ENCODE results near the gene TEPSIN. TPM values are rescaled to one million over a fixed set of nuclear protein-coding genes. Genes with fewer than 3 reads are reported as not detected.

The TEPSIN gene
- total RNA-seq, 4 donors from 2014 or later, result 37.9 to 82.2 (median 64.9) TPM

GRCh38 chr17:81247339-81247990 lies 8.6 kb upstream of the TEPSIN start:
- intact Hi-C loops (cut with DNase I), result no loop called here
- Histone ChIP-seq H3K4me3 (replicated peaks in 1 of 3) (no peak overlapping the region), H3K27ac (no peak overlapping the region), H3K36me3 (peaks cover 21 to 27% of the 10 kb centered on the region in 2 donors), H3K9me3 (no peaks in the 10 kb centered on the region), H3K27me3 (no peaks in the 10 kb centered on the region), H3K4me1 (no peaks in the 10 kb centered on the region)
- 87 to 88% methylated on average over 15 of the region's 15 CpGs for WGBS, 2 donors
- TF ChIP-seq CTCF (IDR thresholded peaks at IDR 0.05), result no peak
- TF ChIP-seq POLR2A (IDR thresholded peaks at IDR 0.05), result no peak
- DNase-seq, result no peak

GRCh38 chr17:81246679-81247338 lies 8.0 kb upstream of the TEPSIN start:
- no peak for TF ChIP-seq POLR2A (IDR thresholded peaks at IDR 0.05)
- TF ChIP-seq CTCF (IDR thresholded peaks at IDR 0.05), result no peak
- H3K27ac ChIP-seq, result no peak overlapping the region
- H3K36me3 ChIP-seq, result peaks cover 15 to 20% of the 10 kb centered on the region in 2 donors
- intact Hi-C loops (cut with DNase I), result no loop called here
- DNase-seq, result no peak
- no peak overlapping the region for H3K4me3 ChIP-seq (replicated peaks in 1 of 3)
- WGBS, 2 donors, result 89 to 93% methylated on average over 15 to 17 of the region's 28 CpGs
- H3K9me3 ChIP-seq, result no peaks in the 10 kb centered on the region
- no peaks in the 10 kb centered on the region for H3K27me3 ChIP-seq
- no peaks in the 10 kb centered on the region for H3K4me1 ChIP-seq

- Histone ChIP-seq H3K27me3 (no peaks in the 10 kb centered on the region), H3K9me3 (no peaks in the 10 kb centered on the region), H3K4me1 (no peaks in the 10 kb centered on the region), H3K36me3 (peaks cover 12 to 15% of the 10 kb centered on the region in 2 donors), H3K27ac (no peak overlapping the region), H3K4me3 (replicated peaks in 1 of 3) (no peak overlapping the region)
- DNase-seq, result no peak
- 93% methylated on average over 3 of the region's 10 CpGs; no CpG with 5 or more reads in 1 of the 2 donors for WGBS, 2 donors
- TF ChIP-seq POLR2A (IDR thresholded peaks at IDR 0.05) (no peak), CTCF (IDR thresholded peaks at IDR 0.05) (no peak)
- intact Hi-C loops (cut with DNase I), result no loop called here
Observed at GRCh38 chr17:81246343-81246670, 7.5 kb upstream of the TEPSIN start.

- DNase-seq, result no peak
- no peaks in the 10 kb centered on the region for H3K27me3 ChIP-seq
- WGBS, 2 donors, result 84 to 89% methylated on average over 11 to 20 of the region's 37 CpGs
- peaks cover 7 to 10% of the 10 kb centered on the region in 2 donors for H3K36me3 ChIP-seq
- no peak overlapping the region for H3K27ac ChIP-seq
- H3K4me1 ChIP-seq, result no peaks in the 10 kb centered on the region
- intact Hi-C loops (cut with DNase I), result no loop called here
- TF ChIP-seq POLR2A (IDR thresholded peaks at IDR 0.05), result no peak
- no peak for TF ChIP-seq CTCF (IDR thresholded peaks at IDR 0.05)
- H3K9me3 ChIP-seq, result no peaks in the 10 kb centered on the region
- H3K4me3 ChIP-seq (replicated peaks in 1 of 3), result no peak overlapping the region
Observed at GRCh38 chr17:81245665-81246342, 6.9 kb upstream of the TEPSIN start.
